Sigmoid colon (tissue), 4 donors: ENCODE data around the gene NANP.

Source experiments
- CTCF ChIP-seq, 4 experiments: fragments of 450-650 bp in 3 of 4; fragments of 200-600 bp in 1 of 4; IDR thresholded peaks; one replicate each; pipeline ENCODE4 v1.5.1; 2016 to 2019; ENCODE audit warnings: antibody characterized with exemption in 4 of 4, mild to moderate bottlenecking in 3 of 4, moderate library complexity in 2 of 4
- POLR2A ChIP-seq, 2 donors: fragments of 450-650 bp; IDR thresholded peaks; one replicate each; pipeline ENCODE4 v1.6.1; 2016; ENCODE audit warnings: antibody characterized with exemption in 2 of 2, mild to moderate bottlenecking in 2 of 2, moderate library complexity in 2 of 2
- POLR2AphosphoS5 ChIP-seq, 4 donors: sonication (generic); formaldehyde crosslinking; IDR thresholded peaks; one replicate each; pipeline ENCODE4 v1.6.1; 2017; ENCODE audit warnings: antibody characterized with exemption in 4 of 4

DNA sequence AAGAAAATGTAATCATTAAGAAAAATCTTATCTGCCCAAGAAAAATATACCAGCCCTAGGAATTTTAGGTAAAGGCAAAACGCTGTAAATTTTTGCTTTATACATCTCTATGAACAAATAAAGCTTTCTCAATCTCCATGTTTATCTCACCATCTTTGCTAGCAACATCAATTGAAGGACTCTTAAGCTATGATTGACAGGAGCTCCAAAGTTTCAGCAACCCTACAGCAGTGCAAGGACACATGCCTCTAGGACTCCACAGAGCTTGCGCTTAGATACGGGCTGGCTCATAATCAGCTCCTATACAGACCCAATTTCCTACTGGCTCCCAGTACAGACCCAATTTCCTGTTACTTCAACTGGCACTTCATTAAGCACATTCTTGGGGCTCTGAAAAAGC, 4.3 kb downstream of the NANP start:
- no peak for TF ChIP-seq CTCF (IDR thresholded peaks at IDR 0.05)
- TF ChIP-seq POLR2A (IDR thresholded peaks at IDR 0.05) = no peak
- TF ChIP-seq POLR2AphosphoS5 (IDR thresholded peaks at IDR 0.05) = no peak
